ENCODE data around the gene MGAT5B. TPM values are rescaled to one million over a fixed set of nuclear protein-coding genes. Genes with fewer than 3 reads are reported as not detected.

The MGAT5B gene
- total RNA-seq, 3 donors from 2014 or later: 0.17 to 0.65 (median 0.44) TPM

- TF ChIP-seq CTCF (IDR thresholded peaks at IDR 0.05): no peak
- Histone ChIP-seq H3K36me3 (ENCODE audit: low read depth) (no peaks in the 10 kb centered on the region), H3K4me3 (no peak overlapping the region), H3K4me1 (ENCODE audit: low read depth) (no peaks in the 10 kb centered on the region), H3K9me3 (no peaks in the 10 kb centered on the region)
- intact Hi-C loops (cut with DNase I, micrococcal nuclease): no loop called here
- ATAC-seq: no peak
- no peak for DNase-seq
Observed at GRCh38 chr17:76948301-76948700, 80.1 kb downstream of the MGAT5B start.

- TF ChIP-seq CTCF (IDR thresholded peaks at IDR 0.05): no peak
- DNase-seq (no peak), ATAC-seq (no peak)
- no peaks in the 10 kb centered on the region for H3K9me3 ChIP-seq
- H3K4me3 ChIP-seq: no peak overlapping the region
- intact Hi-C loops (cut with DNase I, micrococcal nuclease): no loop called here
- H3K4me1 ChIP-seq (ENCODE audit: low read depth): no peaks in the 10 kb centered on the region
- no peaks in the 10 kb centered on the region for H3K36me3 ChIP-seq (ENCODE audit: low read depth)
Observed at GRCh38 chr17:76948726-76949342, 80.6 kb downstream of the MGAT5B start.

GRCh38 chr17:76949913-76950695 is 81.9 kb downstream of the MGAT5B start:
- Histone ChIP-seq H3K36me3 (ENCODE audit: low read depth) (no peaks in the 10 kb centered on the region), H3K9me3 (no peaks in the 10 kb centered on the region), H3K4me1 (ENCODE audit: low read depth) (no peaks in the 10 kb centered on the region), H3K4me3 (no peak overlapping the region)
- DNase-seq (no peak), ATAC-seq (no peak)
- TF ChIP-seq CTCF (IDR thresholded peaks at IDR 0.05): no peak
- intact Hi-C loops (cut with DNase I, micrococcal nuclease): no loop called here

GRCh38 chr17:76951375-76951905 is 83.2 kb downstream of the MGAT5B start:
- H3K36me3 ChIP-seq (ENCODE audit: low read depth): no peaks in the 10 kb centered on the region
- H3K4me1 ChIP-seq (ENCODE audit: low read depth): no peaks in the 10 kb centered on the region
- intact Hi-C loops (cut with DNase I, micrococcal nuclease): no loop called here
- ATAC-seq (no peak), DNase-seq (no peak)
- no peak overlapping the region for H3K4me3 ChIP-seq
- TF ChIP-seq CTCF (IDR thresholded peaks at IDR 0.05): no peak
- no peaks in the 10 kb centered on the region for H3K9me3 ChIP-seq

GRCh38 chr17:76952402-76952801 is 84.2 kb downstream of the MGAT5B start:
- no peak for DNase-seq
- Histone ChIP-seq H3K4me1 (ENCODE audit: low read depth) (no peaks in the 10 kb centered on the region), H3K9me3 (no peaks in the 10 kb centered on the region), H3K4me3 (no peak overlapping the region), H3K36me3 (ENCODE audit: low read depth) (no peaks in the 10 kb centered on the region)
- no peak for ATAC-seq
- intact Hi-C loops (cut with DNase I, micrococcal nuclease): no loop called here
- TF ChIP-seq CTCF (IDR thresholded peaks at IDR 0.05): no peak
